ENCODE results near the gene KRTAP10-10. TPM values are rescaled to one million over a fixed set of nuclear protein-coding genes. Genes with fewer than 3 reads are reported as not detected.

KRTAP10-10 gene
- total RNA-seq, 2 donors from 2014 or later, result not detected

DNA sequence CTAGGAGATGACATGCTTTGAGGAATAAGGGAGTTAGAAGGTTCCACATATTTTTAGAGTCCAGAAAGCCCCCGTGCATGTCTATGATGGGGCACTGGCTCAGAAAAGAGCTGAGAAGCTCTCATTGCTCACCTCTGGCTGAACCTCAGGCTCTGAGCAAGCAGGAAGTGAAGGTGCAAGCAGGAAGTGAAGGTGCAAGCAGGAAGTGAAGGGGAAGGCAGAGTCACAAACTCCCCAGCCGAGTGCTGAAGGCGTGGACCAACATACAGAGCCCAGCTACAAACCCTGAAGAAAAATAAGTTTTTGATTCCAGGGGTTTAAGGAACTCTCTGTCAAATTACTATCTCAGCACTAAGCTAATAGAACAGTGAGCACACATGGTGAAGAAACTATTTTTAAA is 18.2 kb upstream of the KRTAP10-10 start:
- no peak for ATAC-seq
- TF ChIP-seq, protein P1, sequence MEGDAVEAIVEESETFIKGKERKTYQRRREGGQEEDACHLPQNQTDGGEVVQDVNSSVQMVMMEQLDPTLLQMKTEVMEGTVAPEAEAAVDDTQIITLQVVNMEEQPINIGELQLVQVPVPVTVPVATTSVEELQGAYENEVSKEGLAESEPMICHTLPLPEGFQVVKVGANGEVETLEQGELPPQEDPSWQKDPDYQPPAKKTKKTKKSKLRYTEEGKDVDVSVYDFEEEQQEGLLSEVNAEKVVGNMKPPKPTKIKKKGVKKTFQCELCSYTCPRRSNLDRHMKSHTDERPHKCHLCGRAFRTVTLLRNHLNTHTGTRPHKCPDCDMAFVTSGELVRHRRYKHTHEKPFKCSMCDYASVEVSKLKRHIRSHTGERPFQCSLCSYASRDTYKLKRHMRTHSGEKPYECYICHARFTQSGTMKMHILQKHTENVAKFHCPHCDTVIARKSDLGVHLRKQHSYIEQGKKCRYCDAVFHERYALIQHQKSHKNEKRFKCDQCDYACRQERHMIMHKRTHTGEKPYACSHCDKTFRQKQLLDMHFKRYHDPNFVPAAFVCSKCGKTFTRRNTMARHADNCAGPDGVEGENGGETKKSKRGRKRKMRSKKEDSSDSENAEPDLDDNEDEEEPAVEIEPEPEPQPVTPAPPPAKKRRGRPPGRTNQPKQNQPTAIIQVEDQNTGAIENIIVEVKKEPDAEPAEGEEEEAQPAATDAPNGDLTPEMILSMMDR (IDR thresholded peaks at IDR 0.05), result no peak
- no peak for TF ChIP-seq POLR2A (IDR thresholded peaks at IDR 0.05)
- Histone ChIP-seq H3K27me3 (no peaks in the 10 kb centered on the region), H3K4me3 (no peak overlapping the region), H3K9me3 (peaks cover 0 to 14% (median 0%) of the 10 kb centered on the region in 3 donors), H3K4me1 (no peaks in the 10 kb centered on the region), H3K36me3 (replicated peaks in 1 of 2; ENCODE audit: insufficient read depth in 1 of 2, low read depth in 2 of 2) (no peaks in the 10 kb centered on the region), H3K27ac (no peak overlapping the region)
- no peak for DNase-seq
- 60 to 64% methylated on average over 3 of the region's 3 CpGs for WGBS, 2 donors
- intact Hi-C loops (cut with DNase I), result no loop called here

DNA sequence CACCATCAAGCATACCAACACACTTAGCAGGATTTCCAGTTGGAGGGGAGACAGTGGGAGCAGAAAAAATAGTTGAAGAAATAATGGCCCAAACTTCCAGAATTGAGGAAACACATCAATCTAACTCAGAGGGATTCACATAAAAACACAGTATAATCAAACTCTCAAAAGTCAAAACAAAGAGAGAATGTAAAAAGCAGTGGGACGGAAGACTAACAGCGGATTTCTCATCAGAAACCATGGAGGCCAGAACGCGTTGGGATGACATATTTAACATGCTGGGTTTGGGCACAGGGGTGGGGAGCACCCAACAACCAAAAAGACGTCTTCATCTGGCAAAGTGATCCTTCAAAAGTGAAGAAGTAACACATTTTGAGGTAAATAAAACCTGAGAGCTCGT is 17.3 kb upstream of the KRTAP10-10 start:
- DNase-seq (no peak), ATAC-seq (no peak)
- TF ChIP-seq POLR2A (IDR thresholded peaks at IDR 0.05), result no peak
- TF ChIP-seq, protein P1 (IDR thresholded peaks at IDR 0.05), result no peak
- Histone ChIP-seq H3K36me3 (replicated peaks in 1 of 2; ENCODE audit: insufficient read depth in 1 of 2, low read depth in 2 of 2) (no peaks in the 10 kb centered on the region), H3K9me3 (peaks cover 0 to 14% (median 0%) of the 10 kb centered on the region in 3 donors), H3K4me3 (no peak overlapping the region), H3K27me3 (no peaks in the 10 kb centered on the region), H3K4me1 (no peaks in the 10 kb centered on the region), H3K27ac (no peak overlapping the region)
- 79 to 80% methylated on average over 6 of the region's 6 CpGs for WGBS, 2 donors
- intact Hi-C loops (cut with DNase I), result no loop called here

DNA sequence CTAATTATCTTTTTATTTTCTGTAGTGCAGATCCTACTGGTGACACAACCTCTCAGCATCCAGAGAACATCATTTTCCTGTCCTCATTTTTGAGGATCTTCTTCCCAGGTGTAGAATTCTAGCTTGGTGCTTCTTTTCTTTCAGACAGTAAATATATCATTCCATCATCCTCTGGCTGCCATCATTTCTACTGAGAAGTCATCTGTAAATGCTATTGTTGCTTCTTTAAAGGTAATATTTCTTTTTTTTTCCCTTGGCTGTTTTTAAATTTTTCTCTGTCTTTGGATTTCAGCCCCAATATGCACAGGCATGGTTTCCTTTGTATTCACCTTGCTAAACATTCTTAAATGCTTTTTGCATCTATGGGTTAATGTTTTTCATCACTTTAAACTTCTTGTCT is 13.6 kb upstream of the KRTAP10-10 start:
- ATAC-seq, result no peak
- H3K27ac ChIP-seq, result no peak overlapping the region

DNA sequence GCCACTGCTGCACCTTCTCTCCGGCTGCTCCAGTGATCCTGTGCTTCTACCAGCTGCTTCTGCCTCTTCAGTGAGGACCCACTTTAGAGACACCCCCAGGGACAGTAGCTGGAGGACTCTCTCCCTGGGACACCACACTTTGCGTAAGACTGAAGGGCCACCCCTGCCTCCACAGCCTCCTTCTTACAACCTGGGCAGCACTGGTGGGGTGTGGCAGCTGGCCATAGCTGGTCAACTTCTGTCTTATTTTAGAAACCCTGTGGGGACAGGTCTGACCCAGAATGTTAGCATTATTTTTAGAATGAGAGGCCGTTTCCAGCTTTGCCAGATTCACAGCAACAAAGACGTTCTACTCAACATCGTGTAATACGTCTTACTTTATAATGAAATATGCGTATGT is 11.4 kb upstream of the KRTAP10-10 start:
- WGBS, 2 donors, result 73 to 81% methylated on average over 7 of the region's 7 CpGs
- TF ChIP-seq, protein P1 (IDR thresholded peaks at IDR 0.05), result no peak
- no peak for TF ChIP-seq POLR2A (IDR thresholded peaks at IDR 0.05)
- H3K27ac ChIP-seq, result no peak overlapping the region
- peaks cover 0 to 14% (median 0%) of the 10 kb centered on the region in 3 donors for H3K9me3 ChIP-seq
- H3K27me3 ChIP-seq, result no peaks in the 10 kb centered on the region
- no peaks in the 10 kb centered on the region for H3K4me1 ChIP-seq
- ATAC-seq (no peak), DNase-seq (no peak)
- H3K36me3 ChIP-seq (replicated peaks in 1 of 2; ENCODE audit: insufficient read depth in 1 of 2, low read depth in 2 of 2), result no peaks in the 10 kb centered on the region
- no peak overlapping the region for H3K4me3 ChIP-seq
- intact Hi-C loops (cut with DNase I), result no loop called here

More for the DNA sequence above, 13.6 kb upstream of the KRTAP10-10 start:
- intact Hi-C loops (cut with DNase I), result no loop called here
- DNase-seq, result no peak
- TF ChIP-seq POLR2A (IDR thresholded peaks at IDR 0.05), result no peak
- TF ChIP-seq, protein P1 (IDR thresholded peaks at IDR 0.05), result no peak
- no peaks in the 10 kb centered on the region for H3K4me1 ChIP-seq
- H3K9me3 ChIP-seq, result peaks cover 0 to 14% (median 0%) of the 10 kb centered on the region in 3 donors
- no peak overlapping the region for H3K4me3 ChIP-seq
- H3K36me3 ChIP-seq (replicated peaks in 1 of 2; ENCODE audit: insufficient read depth in 1 of 2, low read depth in 2 of 2), result no peaks in the 10 kb centered on the region
- H3K27me3 ChIP-seq, result no peaks in the 10 kb centered on the region

DNA sequence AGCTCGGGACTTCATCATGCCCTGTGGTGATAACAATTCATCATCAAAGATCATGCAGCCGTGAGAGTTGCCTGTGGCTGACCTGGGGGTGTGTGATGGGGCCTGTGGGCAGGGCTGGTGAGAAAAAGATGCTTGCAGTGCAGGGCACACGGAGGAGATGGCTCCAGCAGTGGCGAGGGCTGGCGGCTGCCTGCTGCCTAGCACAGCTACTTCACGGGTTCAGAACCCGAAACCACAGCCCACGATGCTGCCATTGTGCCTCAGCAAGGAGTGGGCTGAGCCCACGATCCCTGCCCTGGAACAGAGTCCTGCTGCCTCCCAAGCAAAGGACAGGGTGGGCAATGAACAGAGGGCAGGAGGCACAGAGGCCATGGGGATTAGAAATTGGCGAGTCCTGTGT is 10.9 kb upstream of the KRTAP10-10 start:
- 64 to 72% methylated on average over 7 to 10 of the region's 10 CpGs for WGBS, 2 donors
- ATAC-seq, result no peak

More for the DNA sequence above, 10.9 kb upstream of the KRTAP10-10 start:
- no peak overlapping the region for H3K4me3 ChIP-seq
- TF ChIP-seq POLR2A (IDR thresholded peaks at IDR 0.05), result no peak
- TF ChIP-seq, protein P1 (IDR thresholded peaks at IDR 0.05), result no peak
- no peak overlapping the region for H3K27ac ChIP-seq
- intact Hi-C loops (cut with DNase I), result no loop called here
- no peaks in the 10 kb centered on the region for H3K27me3 ChIP-seq
- no peaks in the 10 kb centered on the region for H3K36me3 ChIP-seq (replicated peaks in 1 of 2; ENCODE audit: insufficient read depth in 1 of 2, low read depth in 2 of 2)
- H3K4me1 ChIP-seq, result no peaks in the 10 kb centered on the region
- no peak for DNase-seq
- peaks cover 0 to 14% (median 0%) of the 10 kb centered on the region in 3 donors for H3K9me3 ChIP-seq

Measured in body of pancreas (tissue), 4 donors.